Neural cell (in vitro differentiated cells): ENCODE results near the gene FAM219A. TPM values are rescaled to one million over a fixed set of nuclear protein-coding genes. Genes with fewer than 3 reads are reported as not detected.

ENCODE experiments used
- H2AFZ ChIP-seq: fragments of 200-600, 300-800 bp; sonication (generic), shearing (Covaris generic); 2 replicates; pipeline ENCODE4 v1.6.0; 2014; ENCODE audit warnings: low read depth, mild to moderate bottlenecking, antibody characterized with exemption, low read length, moderate library complexity
- H3F3A ChIP-seq: fragments of 200-600 bp; shearing (Covaris generic); 2 replicates; pipeline ENCODE4 v1.6.1; 2016; ENCODE audit warnings: mild to moderate bottlenecking, moderate library complexity, mixed read lengths, antibody characterized with exemption, low read length; ENCODE audit not compliant: insufficient read depth, poor library complexity, severe bottlenecking
- H3K27ac ChIP-seq: fragments of 200-600, 300-800 bp; sonication (generic), shearing (Covaris generic); 2 replicates; pipeline ENCODE4 v1.5.1; 2014; ENCODE audit warnings: mild to moderate bottlenecking, low read length, moderate library complexity
- H3K27me3 ChIP-seq: fragments of 300-800, 200-600 bp; sonication (generic), shearing (Covaris generic); 2 replicates; pipeline ENCODE4 v1.6.0; 2014; ENCODE audit warnings: mild to moderate bottlenecking, low read depth, low read length, moderate library complexity; ENCODE audit not compliant: insufficient read depth
- H3K36me3 ChIP-seq: fragments of 300-800, 200-600 bp; sonication (generic), shearing (Covaris generic); 2 replicates; pipeline ENCODE4 v1.5.1; 2014; ENCODE audit warnings: mild to moderate bottlenecking, antibody characterized with exemption, low read length, moderate library complexity; ENCODE audit not compliant: insufficient read depth
- H3K4me2 ChIP-seq: fragments of 300-800, 200-600 bp; sonication (generic), shearing (Covaris generic); 2 replicates; pipeline ENCODE4 v1.6.0; 2014; ENCODE audit warnings: mild to moderate bottlenecking, low read length
- H3K4me3 ChIP-seq: fragments of 300-800, 200-600 bp; sonication (generic), shearing (Covaris generic); 2 replicates; pipeline ENCODE4 v1.5.1; 2014; ENCODE audit warnings: mild to moderate bottlenecking, low read length, moderate library complexity
- H3K79me2 ChIP-seq: fragments of 200-600 bp; shearing (Covaris generic); replicated peaks from 2 replicates; pipeline ENCODE4 v1.6.0; 2014; ENCODE audit warnings: mild to moderate bottlenecking, low read length, moderate library complexity; ENCODE audit not compliant: insufficient read depth
- H3K9ac ChIP-seq: fragments of 300-800, 200-600 bp; sonication (generic), shearing (Covaris generic); 2 replicates; pipeline ENCODE4 v1.6.1; 2016; ENCODE audit warnings: mild to moderate bottlenecking, low read length, mixed read lengths
- H3K9me2 ChIP-seq: fragments of 200-600 bp; shearing (Covaris generic); 2 replicates; pipeline ENCODE4 v1.6.1; 2016; ENCODE audit warnings: mild to moderate bottlenecking, low read length, mixed read lengths; ENCODE audit not compliant: insufficient read depth
- H3K9me3 ChIP-seq: fragments of 200-600, 300-800 bp; sonication (generic), shearing (Covaris generic); 2 replicates; pipeline ENCODE4 v1.6.1; 2016; ENCODE audit warnings: mild to moderate bottlenecking, mixed run types, low read length, moderate library complexity, mixed read lengths
- H4K20me1 ChIP-seq: fragments of 200-600 bp; shearing (Covaris generic); 2 replicates; pipeline ENCODE4 v1.6.1; 2016; ENCODE audit warnings: mild to moderate bottlenecking, mixed run types; ENCODE audit not compliant: insufficient read depth
- EP300 ChIP-seq: fragments of 450-650 bp; conservative IDR thresholded peaks from 2 replicates; pipeline ENCODE4 v1.6.1; 2014; ENCODE audit warnings: antibody characterized with exemption, mild to moderate bottlenecking, moderate library complexity; ENCODE audit not compliant: poor library complexity, severe bottlenecking
- EZH2 ChIP-seq: fragments of 200-600, 300-800 bp; shearing (Covaris generic), sonication (generic); IDR thresholded peaks from 2 replicates; pipeline ENCODE4 v1.6.1; 2014; ENCODE audit warnings: antibody characterized with exemption, low read length, borderline replicate concordance, mild to moderate bottlenecking; ENCODE audit not compliant: insufficient read depth, poor library complexity, severe bottlenecking
- MXI1 ChIP-seq: fragments of 450-650 bp; conservative IDR thresholded peaks from 2 replicates; pipeline ENCODE4 v1.6.1; 2014; ENCODE audit warnings: antibody characterized with exemption, mild to moderate bottlenecking; ENCODE audit not compliant: poor library complexity, severe bottlenecking
- POLR2AphosphoS5 ChIP-seq: IDR thresholded peaks from 2 replicates; pipeline ENCODE4 v1.6.1; 2012
- RAD21 ChIP-seq: fragments of 450-650 bp; conservative IDR thresholded peaks from 2 replicates; pipeline ENCODE4 v1.6.1; 2014; ENCODE audit warnings: antibody characterized with exemption, mild to moderate bottlenecking, moderate library complexity
- SMC3 ChIP-seq: fragments of 450-650 bp; conservative IDR thresholded peaks from 2 replicates; pipeline ENCODE4 v1.6.1; 2014; ENCODE audit warnings: antibody characterized with exemption, mild to moderate bottlenecking, moderate library complexity; ENCODE audit not compliant: poor library complexity
- TAF1 ChIP-seq: IDR thresholded peaks from 2 replicates; pipeline ENCODE4 v1.6.1; 2012; ENCODE audit warnings: low read depth
- polyA plus RNA-seq: library from polyadenylated mRNA; depleted of rRNA; stranded (reverse); fragments of >200 nt; gene quantifications from 2 replicates; pipeline ENCODE4 v1.2.3, GENCODE V29; 2014
- TF ChIP-seq, protein P1 (sequence below): fragments of 450-650 bp; IDR thresholded peaks from 2 replicates; pipeline ENCODE4 v1.5.1; 2014; ENCODE audit warnings: antibody characterized with exemption, mild to moderate bottlenecking, moderate library complexity; ENCODE audit not compliant: poor library complexity, severe bottlenecking
- TF ChIP-seq, protein P2 (sequence below): IDR thresholded peaks from 2 replicates; pipeline ENCODE4 v1.6.1; 2012; ENCODE audit warnings: borderline replicate concordance

FAM219A gene
- polyA plus RNA-seq, 1 donor from 2014 or later = 56.6 TPM

DNA sequence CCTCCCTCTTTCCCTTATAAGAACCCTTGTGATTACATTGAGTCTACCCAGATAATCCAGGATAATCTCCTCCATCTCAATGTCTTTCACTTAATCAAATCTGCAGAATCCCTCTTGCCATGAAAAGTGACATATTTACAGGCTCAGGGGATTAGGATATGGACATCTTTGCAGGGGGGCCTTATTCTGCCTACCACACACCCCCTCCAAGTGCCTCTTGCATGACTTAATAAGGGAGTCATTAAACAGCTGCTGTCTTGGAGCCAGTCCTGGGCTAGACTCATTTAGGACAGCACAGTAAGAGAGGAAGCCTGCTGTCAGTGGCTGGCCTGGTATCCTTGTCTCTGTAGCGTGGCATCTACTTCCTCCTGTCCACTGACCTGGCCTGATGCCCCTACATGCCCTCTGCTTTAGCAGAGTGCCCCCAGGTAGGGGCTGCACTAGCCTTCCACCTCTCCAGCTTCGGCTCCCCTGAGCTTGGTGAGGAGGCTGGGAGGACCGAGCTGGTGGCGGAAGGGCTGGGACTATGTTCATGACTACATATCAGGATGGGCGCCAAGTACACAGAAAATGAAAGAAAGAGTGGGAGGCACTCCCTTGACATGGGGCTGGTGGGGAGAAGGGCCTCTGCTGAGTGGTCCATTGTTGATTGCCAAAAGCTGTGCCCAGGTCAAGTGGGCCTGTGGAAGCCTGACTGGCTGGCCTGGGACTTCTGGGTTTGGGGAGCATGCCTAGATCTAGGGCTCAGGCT is 47.2 kb upstream of the FAM219A start:
- TF ChIP-seq SMC3 (no peak), TAF1 (no peak), EP300 (no peak), RAD21 (no peak)
- TF ChIP-seq, protein P1, sequence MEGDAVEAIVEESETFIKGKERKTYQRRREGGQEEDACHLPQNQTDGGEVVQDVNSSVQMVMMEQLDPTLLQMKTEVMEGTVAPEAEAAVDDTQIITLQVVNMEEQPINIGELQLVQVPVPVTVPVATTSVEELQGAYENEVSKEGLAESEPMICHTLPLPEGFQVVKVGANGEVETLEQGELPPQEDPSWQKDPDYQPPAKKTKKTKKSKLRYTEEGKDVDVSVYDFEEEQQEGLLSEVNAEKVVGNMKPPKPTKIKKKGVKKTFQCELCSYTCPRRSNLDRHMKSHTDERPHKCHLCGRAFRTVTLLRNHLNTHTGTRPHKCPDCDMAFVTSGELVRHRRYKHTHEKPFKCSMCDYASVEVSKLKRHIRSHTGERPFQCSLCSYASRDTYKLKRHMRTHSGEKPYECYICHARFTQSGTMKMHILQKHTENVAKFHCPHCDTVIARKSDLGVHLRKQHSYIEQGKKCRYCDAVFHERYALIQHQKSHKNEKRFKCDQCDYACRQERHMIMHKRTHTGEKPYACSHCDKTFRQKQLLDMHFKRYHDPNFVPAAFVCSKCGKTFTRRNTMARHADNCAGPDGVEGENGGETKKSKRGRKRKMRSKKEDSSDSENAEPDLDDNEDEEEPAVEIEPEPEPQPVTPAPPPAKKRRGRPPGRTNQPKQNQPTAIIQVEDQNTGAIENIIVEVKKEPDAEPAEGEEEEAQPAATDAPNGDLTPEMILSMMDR = no peak

DNA sequence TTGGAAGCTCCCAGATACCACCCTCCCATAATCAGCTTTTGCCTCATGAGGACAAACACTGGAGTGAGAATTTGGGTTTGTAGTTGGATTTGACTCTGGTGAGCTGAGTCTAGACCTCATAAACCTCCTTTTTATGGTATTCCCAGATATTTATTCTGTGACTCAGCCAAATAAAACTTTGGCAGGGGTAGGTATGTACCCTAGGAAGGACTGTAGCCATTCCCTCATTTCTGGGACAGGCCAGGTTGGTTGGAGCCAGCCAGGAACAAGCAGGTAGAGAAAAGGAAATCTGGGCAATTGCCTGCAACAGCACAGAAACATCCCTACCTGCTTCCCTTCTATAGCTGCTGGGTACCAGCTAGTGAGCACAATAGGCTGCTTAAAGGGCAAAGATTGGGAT is 45.0 kb upstream of the FAM219A start:
- no peak overlapping the region for H3K4me2 ChIP-seq
- H3K27me3 ChIP-seq = no peaks in the 10 kb centered on the region
- H2AFZ ChIP-seq = no peak overlapping the region
- no peak overlapping the region for H3K4me3 ChIP-seq
- H3F3A ChIP-seq = peaks cover 6% of the 10 kb centered on the region
- TF ChIP-seq POLR2AphosphoS5 = no peak
- TF ChIP-seq EZH2 = no peak
- TF ChIP-seq, protein P2, sequence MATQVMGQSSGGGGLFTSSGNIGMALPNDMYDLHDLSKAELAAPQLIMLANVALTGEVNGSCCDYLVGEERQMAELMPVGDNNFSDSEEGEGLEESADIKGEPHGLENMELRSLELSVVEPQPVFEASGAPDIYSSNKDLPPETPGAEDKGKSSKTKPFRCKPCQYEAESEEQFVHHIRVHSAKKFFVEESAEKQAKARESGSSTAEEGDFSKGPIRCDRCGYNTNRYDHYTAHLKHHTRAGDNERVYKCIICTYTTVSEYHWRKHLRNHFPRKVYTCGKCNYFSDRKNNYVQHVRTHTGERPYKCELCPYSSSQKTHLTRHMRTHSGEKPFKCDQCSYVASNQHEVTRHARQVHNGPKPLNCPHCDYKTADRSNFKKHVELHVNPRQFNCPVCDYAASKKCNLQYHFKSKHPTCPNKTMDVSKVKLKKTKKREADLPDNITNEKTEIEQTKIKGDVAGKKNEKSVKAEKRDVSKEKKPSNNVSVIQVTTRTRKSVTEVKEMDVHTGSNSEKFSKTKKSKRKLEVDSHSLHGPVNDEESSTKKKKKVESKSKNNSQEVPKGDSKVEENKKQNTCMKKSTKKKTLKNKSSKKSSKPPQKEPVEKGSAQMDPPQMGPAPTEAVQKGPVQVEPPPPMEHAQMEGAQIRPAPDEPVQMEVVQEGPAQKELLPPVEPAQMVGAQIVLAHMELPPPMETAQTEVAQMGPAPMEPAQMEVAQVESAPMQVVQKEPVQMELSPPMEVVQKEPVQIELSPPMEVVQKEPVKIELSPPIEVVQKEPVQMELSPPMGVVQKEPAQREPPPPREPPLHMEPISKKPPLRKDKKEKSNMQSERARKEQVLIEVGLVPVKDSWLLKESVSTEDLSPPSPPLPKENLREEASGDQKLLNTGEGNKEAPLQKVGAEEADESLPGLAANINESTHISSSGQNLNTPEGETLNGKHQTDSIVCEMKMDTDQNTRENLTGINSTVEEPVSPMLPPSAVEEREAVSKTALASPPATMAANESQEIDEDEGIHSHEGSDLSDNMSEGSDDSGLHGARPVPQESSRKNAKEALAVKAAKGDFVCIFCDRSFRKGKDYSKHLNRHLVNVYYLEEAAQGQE = no peak
- no peak for TF ChIP-seq SMC3
- no peak for TF ChIP-seq TAF1
- TF ChIP-seq RAD21 = no peak
- TF ChIP-seq, protein P1 = no peak
- no peak for TF ChIP-seq EP300
- TF ChIP-seq MXI1 = no peak
- H3K9me2 ChIP-seq = no peaks in the 10 kb centered on the region
- no peaks in the 10 kb centered on the region for H3K79me2 ChIP-seq
- H4K20me1 ChIP-seq = no peaks in the 10 kb centered on the region
- no peak overlapping the region for H3K27ac ChIP-seq
- no peaks in the 10 kb centered on the region for H3K9me3 ChIP-seq
- H3K36me3 ChIP-seq = no peaks in the 10 kb centered on the region
- H3K9ac ChIP-seq = no peak overlapping the region

More for the DNA sequence above, 47.2 kb upstream of the FAM219A start:
- Histone ChIP-seq H3K9me3 (no peaks in the 10 kb centered on the region), H3K36me3 (no peaks in the 10 kb centered on the region), H3K9ac (no peak overlapping the region), H3K27ac (no peak overlapping the region), H3K4me2 (no peak overlapping the region), H3K27me3 (no peaks in the 10 kb centered on the region), H3K4me3 (no peak overlapping the region), H3K79me2 (no peaks in the 10 kb centered on the region), H2AFZ (no peak overlapping the region), H3F3A (no peaks in the 10 kb centered on the region), H4K20me1 (no peaks in the 10 kb centered on the region), H3K9me2 (no peaks in the 10 kb centered on the region)
